ENCODE data around the gene NGLY1.

The NGLY1 gene

GRCh38 chr3:25678581-25678980, 104.7 kb downstream of the NGLY1 start:
- TF ChIP-seq CTCF (IDR thresholded peaks at IDR 0.05; ENCODE audit: insufficient read depth, low read depth, low read length, missing control alignments), result no peak
- H3K4me3 ChIP-seq (ENCODE audit: low read depth, low read length), result no peak overlapping the region
- DNase-seq (ENCODE audit: low read depth), result no peak

GRCh38 chr3:25677121-25677520, 106.1 kb downstream of the NGLY1 start:
- no peak for DNase-seq (ENCODE audit: low read depth)
- no peak overlapping the region for H3K4me3 ChIP-seq (ENCODE audit: low read depth, low read length)
- no peak for TF ChIP-seq CTCF (IDR thresholded peaks at IDR 0.05; ENCODE audit: insufficient read depth, low read depth, low read length, missing control alignments)

- no peak overlapping the region for H3K4me3 ChIP-seq (ENCODE audit: low read depth, low read length)
- DNase-seq (ENCODE audit: low read depth), result no peak
- TF ChIP-seq CTCF (IDR thresholded peaks at IDR 0.05; ENCODE audit: insufficient read depth, low read depth, low read length, missing control alignments), result no peak
Observed at GRCh38 chr3:25674670-25675069, 108.6 kb downstream of the NGLY1 start.

GRCh38 chr3:25673738-25674298, 109.4 kb downstream of the NGLY1 start:
- no peak for TF ChIP-seq CTCF (IDR thresholded peaks at IDR 0.05; ENCODE audit: insufficient read depth, low read depth, low read length, missing control alignments)
- H3K4me3 ChIP-seq (ENCODE audit: low read depth, low read length), result no peak overlapping the region
- DNase-seq (ENCODE audit: low read depth), result no peak
